ENCODE results near the gene CDK10.

Gene CDK10

DNA sequence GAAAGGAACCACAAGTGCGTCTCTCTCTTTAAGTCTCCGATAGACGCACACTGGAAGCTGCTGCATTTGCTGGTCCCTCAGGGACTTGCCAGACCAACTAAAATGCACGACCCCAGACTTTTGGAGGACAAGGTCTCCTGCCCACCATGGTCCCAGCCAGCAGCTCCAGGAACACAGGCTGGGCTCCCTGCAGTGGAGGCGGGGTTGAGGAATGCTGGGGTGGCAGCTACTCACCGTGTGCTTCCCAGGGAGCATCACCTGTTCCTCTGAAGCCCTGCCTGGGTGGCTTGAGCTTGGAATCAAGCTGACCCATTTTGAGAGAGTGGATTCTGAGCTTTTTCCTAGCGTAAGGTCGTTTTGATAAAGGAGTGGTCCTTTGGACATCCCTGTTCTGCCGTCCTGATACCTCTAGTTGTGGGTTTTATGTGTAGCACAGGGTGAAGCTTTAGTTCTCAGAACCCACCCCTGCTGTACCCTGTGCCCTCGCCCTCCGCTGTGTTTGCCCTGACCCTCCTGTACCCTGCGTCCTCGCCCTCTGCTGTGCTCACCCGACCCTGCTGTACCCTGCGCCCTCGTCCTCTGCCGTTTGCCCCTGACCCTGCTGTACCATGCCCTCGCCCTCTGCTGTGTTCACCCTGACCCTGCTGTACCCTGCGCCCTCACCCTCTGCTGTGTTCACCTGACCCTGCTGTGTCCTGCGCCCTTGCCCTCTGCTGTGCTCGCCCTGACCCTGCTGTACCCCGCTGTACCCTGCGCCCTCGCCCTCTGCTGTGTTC, 45.8 kb downstream of the CDK10 start:
- FAIRE-seq (peak; percentile 4), DNase-seq (ENCODE audit: insufficient read length, low spot score) (no peak)

GRCh38 chr16:89732918-89733242, 46.4 kb downstream of the CDK10 start:
- FAIRE-seq = no peak

DNA sequence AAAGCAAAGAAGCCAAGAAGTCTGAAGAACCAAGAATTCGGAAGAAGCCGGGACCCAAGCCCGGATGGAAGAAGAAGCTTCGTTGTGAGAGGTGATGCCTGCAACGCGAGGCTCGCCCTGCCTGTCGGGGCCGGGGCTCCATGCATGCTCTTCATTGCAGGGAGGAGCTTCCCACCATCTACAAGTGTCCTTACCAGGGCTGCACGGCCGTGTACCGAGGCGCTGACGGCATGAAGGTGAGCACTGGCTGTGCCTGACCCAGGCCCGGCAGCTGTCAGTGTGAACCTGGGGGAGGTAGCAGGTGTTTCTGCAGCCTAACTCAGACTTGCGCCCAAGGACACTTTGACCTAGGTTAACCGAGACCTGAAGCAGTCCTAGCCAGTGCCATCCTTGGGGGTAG, 46.8 kb downstream of the CDK10 start:
- DNase-seq (ENCODE audit: insufficient read length, low spot score) (no peak), FAIRE-seq (no peak)

More at GRCh38 chr16:89732918-89733242, 46.4 kb downstream of the CDK10 start:
- no peak for DNase-seq (ENCODE audit: insufficient read length, low spot score)

- no peak for DNase-seq (ENCODE audit: insufficient read length, low spot score)
- no peak for FAIRE-seq
Measured at GRCh38 chr16:89733792-89734191, 47.3 kb downstream of the CDK10 start.

GRCh38 chr16:89736554-89736953, 50.1 kb downstream of the CDK10 start:
- no peak for FAIRE-seq
- DNase-seq (ENCODE audit: insufficient read length, low spot score) = no peak

GRCh38 chr16:89737341-89738071, 51.0 kb downstream of the CDK10 start:
- FAIRE-seq (no peak), DNase-seq (ENCODE audit: insufficient read length, low spot score) (no peak)

- no peak for DNase-seq (ENCODE audit: insufficient read length, low spot score)
- FAIRE-seq = no peak
Measured at GRCh38 chr16:89738072-89738377, 51.5 kb downstream of the CDK10 start.

GRCh38 chr16:89738538-89739317, 52.2 kb downstream of the CDK10 start:
- no peak for FAIRE-seq
- DNase-seq (ENCODE audit: insufficient read length, low spot score) = no peak

GRCh38 chr16:89739383-89739782, 52.9 kb downstream of the CDK10 start:
- no peak for DNase-seq (ENCODE audit: insufficient read length, low spot score)
- FAIRE-seq = no peak

- FAIRE-seq = no peak
- DNase-seq (ENCODE audit: insufficient read length, low spot score) = no peak
Measured at GRCh38 chr16:89741342-89742014, 55.0 kb downstream of the CDK10 start.

DNA sequence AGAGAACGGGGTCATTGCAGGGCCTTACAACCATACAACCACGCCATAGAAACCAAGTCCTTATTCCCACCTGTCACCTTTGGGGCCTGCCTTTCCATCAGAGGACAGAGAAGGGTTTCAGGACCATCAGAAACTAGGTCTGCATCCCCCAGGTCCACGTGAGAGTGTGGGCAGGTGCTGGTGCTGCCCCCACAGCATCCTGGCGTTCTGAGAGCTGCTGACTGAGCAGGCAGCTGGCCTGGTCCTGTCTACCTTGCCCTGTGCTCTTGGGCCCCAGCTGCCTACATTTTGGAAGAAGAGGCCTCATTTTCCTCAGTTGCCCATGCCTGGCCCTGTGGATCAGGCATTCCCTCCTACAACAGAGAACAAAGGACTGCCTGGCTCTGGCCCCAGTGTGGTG, 56.5 kb downstream of the CDK10 start:
- FAIRE-seq (no peak), DNase-seq (ENCODE audit: insufficient read length, low spot score) (no peak)

- FAIRE-seq (no peak), DNase-seq (ENCODE audit: insufficient read length, low spot score) (no peak)
Measured at GRCh38 chr16:89744813-89745212, 58.3 kb downstream of the CDK10 start.
